SH-SY5Y (cell line): Measurements from ENCODE around the gene DYNC1LI1.

ENCODE experiments used
- GATA2 ChIP-seq: IDR thresholded peaks from 2 replicates; pipeline ENCODE4 v1.6.1; 2011; ENCODE audit warnings: mild to moderate bottlenecking, low read depth, low read length
- GATA3 ChIP-seq: IDR thresholded peaks from 2 replicates; pipeline ENCODE4 v1.6.1; 2011; ENCODE audit warnings: low read depth, mild to moderate bottlenecking, low read length, moderate library complexity

- TF ChIP-seq GATA2 (no peak), GATA3 (no peak)
Observed at GRCh38 chr3:32596909-32597369, 26.3 kb upstream of the DYNC1LI1 start.
